SK-N-SH (cell line): ENCODE data around the gene FCRL6. TPM values are rescaled to one million over a fixed set of nuclear protein-coding genes. Genes with fewer than 3 reads are reported as not detected.

Source experiments
- CTCF ChIA-PET: fragments of 300-600, 350-600 bp; formaldehyde crosslinking; extraction: SDS; loops from one replicate; lab custom pipeline; 2021; lab: Yijun Ruan, JAX
- POLR2A ChIA-PET: fragments of 350-600 bp; sonication (Branson Sonifier 250); formaldehyde crosslinking; extraction: SDS; loops from one replicate; lab custom pipeline; 2020; ENCODE audit warnings: antibody characterized with exemption, inconsistent platforms; lab: Yijun Ruan, JAX
- DNase-seq: peaks from one replicate; pipeline ENCODE4 v3.0.0; 2012
- H2AFZ ChIP-seq: fragments of 200-600 bp; sonication (generic); 2 replicates; pipeline ENCODE4 v1.8.1; 2016; ENCODE audit warnings: antibody characterized with exemption, mild to moderate bottlenecking, low read depth
- H3F3A ChIP-seq: fragments of 200-600 bp; sonication (generic); replicated peaks from 2 replicates; pipeline ENCODE3; 2016; ENCODE audit warnings: antibody characterized with exemption, mild to moderate bottlenecking; ENCODE audit not compliant: insufficient read depth
- H3K27ac ChIP-seq, 2 experiments: fragments of 200-500 bp in 1 of 2; fragments of 200-600 bp in 1 of 2; sonication (Bioruptor generic) in 1 of 2; sonication (generic), shearing (Covaris generic) in 1 of 2; 2 replicates each; pipeline versions ENCODE4 v1.5.1 to v1.6.1; 2014 to 2016; ENCODE audit warnings: low read depth in 2 of 2, inconsistent platforms in 1 of 2, low read length in 1 of 2, mild to moderate bottlenecking in 1 of 2, mixed read lengths in 1 of 2
- H3K27me3 ChIP-seq: fragments of 200-600 bp; sonication (generic), shearing (Covaris generic); 2 replicates; pipeline ENCODE4 v1.6.1; 2016; ENCODE audit warnings: mixed run types; ENCODE audit not compliant: insufficient read depth
- H3K36me3 ChIP-seq, 2 experiments: fragments of 200-500 bp in 1 of 2; fragments of 200-600 bp in 1 of 2; sonication (Bioruptor generic) in 1 of 2; sonication (generic) in 1 of 2; replicated peaks in 1 of 2; 2 replicates each; pipeline versions ENCODE3 to v1.5.1; 2014 to 2016; ENCODE audit warnings: low read length in 1 of 2, mild to moderate bottlenecking in 1 of 2; ENCODE audit not compliant: insufficient read depth in 2 of 2, control insufficient read depth in 1 of 2
- H3K4me1 ChIP-seq, 2 experiments: fragments of 200-500 bp in 1 of 2; fragments of 200-600 bp in 1 of 2; sonication (Bioruptor generic) in 1 of 2; sonication (generic), shearing (Covaris generic) in 1 of 2; 2 replicates each; pipeline versions ENCODE4 v1.5.1 to v1.6.1; 2014 to 2016; ENCODE audit warnings: low read depth in 1 of 2, low read length in 1 of 2, mixed run types in 1 of 2; ENCODE audit not compliant: insufficient read depth in 2 of 2, control insufficient read depth in 1 of 2
- H3K4me2 ChIP-seq: fragments of 200-600 bp; sonication (generic), shearing (Covaris generic); 2 replicates; pipeline ENCODE4 v1.6.1; 2017; ENCODE audit warnings: mixed run types
- H3K4me3 ChIP-seq, 2 experiments: fragments of 200-500 bp in 1 of 2; fragments of 200-600 bp in 1 of 2; sonication (Bioruptor generic) in 1 of 2; sonication (generic), shearing (Covaris generic) in 1 of 2; 2 replicates each; pipeline versions ENCODE4 v1.5.1 to v1.8.1; 2014 to 2016; ENCODE audit warnings: low read depth in 2 of 2, inconsistent platforms in 1 of 2, low read length in 1 of 2, mild to moderate bottlenecking in 1 of 2, mixed read lengths in 1 of 2, moderate library complexity in 1 of 2
- H3K79me2 ChIP-seq: fragments of 200-600 bp; sonication (generic); 2 replicates; pipeline ENCODE4 v1.8.1; 2017; ENCODE audit warnings: mild to moderate bottlenecking; ENCODE audit not compliant: insufficient read depth
- H3K9ac ChIP-seq: fragments of 200-600 bp; sonication (generic); 2 replicates; pipeline ENCODE4 v1.6.1; 2017; ENCODE audit warnings: mixed run types
- H3K9me2 ChIP-seq: fragments of 200-600 bp; sonication (generic); 2 replicates; pipeline ENCODE4 v1.6.1; 2017; ENCODE audit warnings: mixed run types
- H3K9me3 ChIP-seq: fragments of 200-600 bp; sonication (generic); 2 replicates; pipeline ENCODE4 v1.6.1; 2017; ENCODE audit warnings: mixed run types, mild to moderate bottlenecking, moderate library complexity
- H4K20me1 ChIP-seq: fragments of 200-600 bp; sonication (generic); 2 replicates; pipeline ENCODE4 v1.6.1; 2017; ENCODE audit warnings: mild to moderate bottlenecking, mixed run types; ENCODE audit not compliant: insufficient read depth
- CHD2 ChIP-seq: fragments of 150-350 bp; IDR thresholded peaks from 2 replicates; pipeline ENCODE4 v1.6.1; 2018; ENCODE audit warnings: low read length; ENCODE audit not compliant: partially characterized antibody
- EP300 ChIP-seq, 2 experiments: IDR thresholded peaks; 2 replicates each; pipeline versions ENCODE4 v1.4.0 to v1.6.1; 2012; ENCODE audit warnings: borderline replicate concordance in 1 of 2, low read depth in 1 of 2, low read length in 1 of 2
- FOSL2 ChIP-seq: IDR thresholded peaks from 2 replicates; pipeline ENCODE4 v1.4.0; 2012; ENCODE audit warnings: low read depth, mild to moderate bottlenecking, moderate library complexity, borderline replicate concordance
- TCF12 ChIP-seq: IDR thresholded peaks from 2 replicates; pipeline ENCODE4 v1.4.0; 2012
- YY1 ChIP-seq: IDR thresholded peaks from 2 replicates; pipeline ENCODE4 v1.4.0; 2012; ENCODE audit warnings: low read depth, mild to moderate bottlenecking
- WGBS: methylation state at CpG from one replicate; pipeline ENCODE4 v1.1.6; 2017; ENCODE audit warnings: low lambda C conversion rate; 5-methylcytosine and 5-hydroxymethylcytosine counted together
- polyA plus RNA-seq, 3 experiments: library from polyadenylated mRNA; depleted of rRNA; stranded (reverse); fragments of >200 nt; gene quantifications; 2 replicates each; pipeline ENCODE4 v1.2.3, GENCODE V29; 2012
- TF ChIP-seq, protein P1 (sequence below): IDR thresholded peaks from 2 replicates; pipeline ENCODE4 v1.4.0; 2012; ENCODE audit warnings: low read depth
- TF ChIP-seq, protein P2 (sequence below): IDR thresholded peaks from 2 replicates; pipeline ENCODE4 v1.6.1; 2012; ENCODE audit warnings: mild to moderate bottlenecking, low read depth, low read length, moderate library complexity
- TF ChIP-seq, protein P3 (sequence below): IDR thresholded peaks from 2 replicates; pipeline ENCODE4; 2012
- TF ChIP-seq, protein P4 (sequence below): IDR thresholded peaks from 2 replicates; pipeline ENCODE4 v1.4.0; 2012; ENCODE audit warnings: low read depth, borderline replicate concordance
- TF ChIP-seq, protein P5 (sequence below): fragments of 150-350 bp; IDR thresholded peaks from 2 replicates; pipeline ENCODE4 v1.6.1; 2017; ENCODE audit warnings: antibody characterized with exemption, low read length, low read depth, borderline replicate concordance

FCRL6 gene
- polyA plus RNA-seq, 1 of the 3 experiments (the other 2 are of a cell fraction), result not detected

DNA sequence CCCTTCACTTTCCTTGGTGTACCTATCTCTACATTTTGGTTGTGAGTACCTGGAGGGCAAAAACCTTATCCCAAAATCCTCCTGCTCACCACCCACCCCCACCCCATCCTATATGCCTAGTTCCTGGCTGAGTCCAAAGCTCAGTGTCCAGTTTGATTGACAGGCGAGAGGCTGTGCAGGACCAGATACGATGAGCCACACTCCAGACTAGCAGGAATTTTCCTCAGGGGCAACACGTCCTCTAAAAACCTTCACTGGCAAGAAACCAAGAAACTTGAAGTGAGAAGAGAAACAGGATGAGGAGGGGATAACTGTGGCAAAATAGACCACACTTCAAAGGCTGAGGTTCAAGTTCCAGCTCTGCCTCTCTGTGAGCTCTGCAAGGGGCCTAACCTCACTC lies 23.4 kb downstream of the FCRL6 start:
- no peaks in the 10 kb centered on the region for H3K9me3 ChIP-seq
- TF ChIP-seq, protein P1, sequence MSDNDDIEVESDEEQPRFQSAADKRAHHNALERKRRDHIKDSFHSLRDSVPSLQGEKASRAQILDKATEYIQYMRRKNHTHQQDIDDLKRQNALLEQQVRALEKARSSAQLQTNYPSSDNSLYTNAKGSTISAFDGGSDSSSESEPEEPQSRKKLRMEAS, result no peak
- TF ChIP-seq YY1, result no peak
- TF ChIP-seq, protein P2, sequence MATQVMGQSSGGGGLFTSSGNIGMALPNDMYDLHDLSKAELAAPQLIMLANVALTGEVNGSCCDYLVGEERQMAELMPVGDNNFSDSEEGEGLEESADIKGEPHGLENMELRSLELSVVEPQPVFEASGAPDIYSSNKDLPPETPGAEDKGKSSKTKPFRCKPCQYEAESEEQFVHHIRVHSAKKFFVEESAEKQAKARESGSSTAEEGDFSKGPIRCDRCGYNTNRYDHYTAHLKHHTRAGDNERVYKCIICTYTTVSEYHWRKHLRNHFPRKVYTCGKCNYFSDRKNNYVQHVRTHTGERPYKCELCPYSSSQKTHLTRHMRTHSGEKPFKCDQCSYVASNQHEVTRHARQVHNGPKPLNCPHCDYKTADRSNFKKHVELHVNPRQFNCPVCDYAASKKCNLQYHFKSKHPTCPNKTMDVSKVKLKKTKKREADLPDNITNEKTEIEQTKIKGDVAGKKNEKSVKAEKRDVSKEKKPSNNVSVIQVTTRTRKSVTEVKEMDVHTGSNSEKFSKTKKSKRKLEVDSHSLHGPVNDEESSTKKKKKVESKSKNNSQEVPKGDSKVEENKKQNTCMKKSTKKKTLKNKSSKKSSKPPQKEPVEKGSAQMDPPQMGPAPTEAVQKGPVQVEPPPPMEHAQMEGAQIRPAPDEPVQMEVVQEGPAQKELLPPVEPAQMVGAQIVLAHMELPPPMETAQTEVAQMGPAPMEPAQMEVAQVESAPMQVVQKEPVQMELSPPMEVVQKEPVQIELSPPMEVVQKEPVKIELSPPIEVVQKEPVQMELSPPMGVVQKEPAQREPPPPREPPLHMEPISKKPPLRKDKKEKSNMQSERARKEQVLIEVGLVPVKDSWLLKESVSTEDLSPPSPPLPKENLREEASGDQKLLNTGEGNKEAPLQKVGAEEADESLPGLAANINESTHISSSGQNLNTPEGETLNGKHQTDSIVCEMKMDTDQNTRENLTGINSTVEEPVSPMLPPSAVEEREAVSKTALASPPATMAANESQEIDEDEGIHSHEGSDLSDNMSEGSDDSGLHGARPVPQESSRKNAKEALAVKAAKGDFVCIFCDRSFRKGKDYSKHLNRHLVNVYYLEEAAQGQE, result no peak
- TF ChIP-seq TCF12, result no peak
- TF ChIP-seq, protein P3, sequence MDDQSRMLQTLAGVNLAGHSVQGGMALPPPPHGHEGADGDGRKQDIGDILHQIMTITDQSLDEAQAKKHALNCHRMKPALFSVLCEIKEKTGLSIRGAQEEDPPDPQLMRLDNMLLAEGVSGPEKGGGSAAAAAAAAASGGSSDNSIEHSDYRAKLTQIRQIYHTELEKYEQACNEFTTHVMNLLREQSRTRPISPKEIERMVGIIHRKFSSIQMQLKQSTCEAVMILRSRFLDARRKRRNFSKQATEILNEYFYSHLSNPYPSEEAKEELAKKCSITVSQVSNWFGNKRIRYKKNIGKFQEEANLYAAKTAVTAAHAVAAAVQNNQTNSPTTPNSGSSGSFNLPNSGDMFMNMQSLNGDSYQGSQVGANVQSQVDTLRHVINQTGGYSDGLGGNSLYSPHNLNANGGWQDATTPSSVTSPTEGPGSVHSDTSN, result peak; percentile 70
- TF ChIP-seq FOSL2, result no peak
- TF ChIP-seq EP300 (IDR thresholded peaks at IDR 0.05; ENCODE audit: borderline replicate concordance in 1 of 2, low read depth in 1 of 2, low read length in 1 of 2), result no peak
- no peaks in the 10 kb centered on the region for H4K20me1 ChIP-seq
- no peaks in the 10 kb centered on the region for H3K27me3 ChIP-seq
- H3K36me3 ChIP-seq, result no peaks in the 10 kb centered on the region
- H3K9ac ChIP-seq, result no peak overlapping the region
- ChIA-PET CTCF (interaction anchor here (1.4 to 8.8 kb wide), 3 partner anchors 27 to 181 kb away, joined by 4 to 41 read pairs (median 21); no protein-coding TSS in a partner anchor), POLR2A (no interaction called here)
- no peak overlapping the region for H3K27ac ChIP-seq
- DNase-seq, result no peak
- H3K79me2 ChIP-seq, result no peaks in the 10 kb centered on the region
- no peak overlapping the region for H3K4me2 ChIP-seq
- no peak overlapping the region for H2AFZ ChIP-seq
- no peak overlapping the region for H3K4me3 ChIP-seq
- H3K9me2 ChIP-seq, result no peaks in the 10 kb centered on the region
- WGBS, result 45% methylated on average over 3 of the region's 3 CpGs
- no peaks in the 10 kb centered on the region for H3F3A ChIP-seq
- H3K4me1 ChIP-seq, result peaks cover 6 to 24% of the 10 kb centered on the region in 2 experiments; a peak in 2 of 4 replicates

DNA sequence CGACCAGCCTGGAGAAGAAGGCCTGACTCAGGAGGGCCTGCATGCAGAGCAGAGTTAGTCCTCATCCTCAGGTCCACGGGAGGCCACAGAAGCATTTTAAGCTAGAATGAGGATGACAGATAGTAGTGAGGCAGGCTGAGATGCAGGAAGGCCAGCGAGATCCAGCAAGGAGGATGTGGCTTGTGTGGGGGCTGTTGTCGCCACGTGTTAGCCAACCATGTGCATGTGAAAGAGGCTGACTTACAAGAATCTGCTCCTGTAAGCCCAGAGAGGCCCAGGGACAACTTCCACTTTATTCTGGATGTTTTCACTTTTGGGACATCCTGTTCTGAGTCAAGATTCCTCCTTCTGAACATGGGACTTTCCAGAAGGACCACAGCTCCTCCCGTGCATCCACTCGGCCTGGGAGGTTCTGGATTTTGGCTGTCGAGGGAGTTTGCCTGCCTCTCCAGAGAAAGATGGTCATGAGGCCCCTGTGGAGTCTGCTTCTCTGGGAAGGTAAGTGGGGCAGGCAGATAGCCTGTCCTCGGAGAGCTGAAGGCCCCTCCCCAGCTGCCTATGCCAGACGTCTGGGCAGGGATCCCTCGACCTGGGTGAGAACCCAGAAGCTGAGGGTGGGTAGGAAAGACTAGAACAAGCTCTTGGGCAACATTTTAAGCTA lies 24.4 kb downstream of the FCRL6 start, which contains the start of gene SLAMF8:
Gene SLAMF8, plus strand, starts transcription at position 433 of the 661 bp plus-strand sequence. Its CDS starts 26 bp downstream, at position 459.
- no peaks in the 10 kb centered on the region for H3K9me3 ChIP-seq
- ChIA-PET POLR2A (no interaction called here), CTCF (interaction anchor here (3.5 to 8.8 kb wide), 2 partner anchors 28 to 64 kb away, joined by 12 to 41 read pairs; no protein-coding TSS in a partner anchor)
- no peak within 1 kb of the TSS for H3K4me2 ChIP-seq
- no peak for TF ChIP-seq CHD2
- TF ChIP-seq, protein P4, sequence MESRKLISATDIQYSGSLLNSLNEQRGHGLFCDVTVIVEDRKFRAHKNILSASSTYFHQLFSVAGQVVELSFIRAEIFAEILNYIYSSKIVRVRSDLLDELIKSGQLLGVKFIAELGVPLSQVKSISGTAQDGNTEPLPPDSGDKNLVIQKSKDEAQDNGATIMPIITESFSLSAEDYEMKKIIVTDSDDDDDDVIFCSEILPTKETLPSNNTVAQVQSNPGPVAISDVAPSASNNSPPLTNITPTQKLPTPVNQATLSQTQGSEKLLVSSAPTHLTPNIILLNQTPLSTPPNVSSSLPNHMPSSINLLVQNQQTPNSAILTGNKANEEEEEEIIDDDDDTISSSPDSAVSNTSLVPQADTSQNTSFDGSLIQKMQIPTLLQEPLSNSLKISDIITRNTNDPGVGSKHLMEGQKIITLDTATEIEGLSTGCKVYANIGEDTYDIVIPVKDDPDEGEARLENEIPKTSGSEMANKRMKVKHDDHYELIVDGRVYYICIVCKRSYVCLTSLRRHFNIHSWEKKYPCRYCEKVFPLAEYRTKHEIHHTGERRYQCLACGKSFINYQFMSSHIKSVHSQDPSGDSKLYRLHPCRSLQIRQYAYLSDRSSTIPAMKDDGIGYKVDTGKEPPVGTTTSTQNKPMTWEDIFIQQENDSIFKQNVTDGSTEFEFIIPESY, result no peak
- TF ChIP-seq, protein P5, sequence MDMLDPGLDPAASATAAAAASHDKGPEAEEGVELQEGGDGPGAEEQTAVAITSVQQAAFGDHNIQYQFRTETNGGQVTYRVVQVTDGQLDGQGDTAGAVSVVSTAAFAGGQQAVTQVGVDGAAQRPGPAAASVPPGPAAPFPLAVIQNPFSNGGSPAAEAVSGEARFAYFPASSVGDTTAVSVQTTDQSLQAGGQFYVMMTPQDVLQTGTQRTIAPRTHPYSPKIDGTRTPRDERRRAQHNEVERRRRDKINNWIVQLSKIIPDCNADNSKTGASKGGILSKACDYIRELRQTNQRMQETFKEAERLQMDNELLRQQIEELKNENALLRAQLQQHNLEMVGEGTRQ, result no peak
- H3K36me3 ChIP-seq, result no peaks in the 10 kb centered on the region
- peaks cover 6 to 28% of the 10 kb centered on the region in 2 experiments; a peak in 2 of 4 replicates for H3K4me1 ChIP-seq
- H2AFZ ChIP-seq, result 0 out of 2 replicates have a peak within 1 kb of the TSS, but pooled peaks have one; percentile 29
- DNase-seq, result no peak
- no peaks in the 10 kb centered on the region for H3F3A ChIP-seq
- no peaks in the 10 kb centered on the region for H4K20me1 ChIP-seq
- WGBS, result 82% methylated on average over 11 of the region's 11 CpGs
- no peaks in the 10 kb centered on the region for H3K9me2 ChIP-seq
- H3K4me3 ChIP-seq, result no peak within 1 kb of the TSS
- no peaks in the 10 kb centered on the region for H3K79me2 ChIP-seq
- no peak within 1 kb of the TSS for H3K9ac ChIP-seq
- no peak within 1 kb of the TSS for H3K27ac ChIP-seq
- no peaks in the 10 kb centered on the region for H3K27me3 ChIP-seq
